RKO (cell line): ENCODE data around the gene ABCC9.

Experiments
- DNase-seq: peaks from one replicate; pipeline ENCODE4 v3.0.0-alpha.2; 2016; ENCODE audit warnings: low spot score

Gene ABCC9

GRCh38 chr12:21940549-21941505 lies at the start of gene ABCC9:
Gene ABCC9 (minus strand): TSS chr12:21941426. CDS start chr12:21936674, 4,752 bp downstream.
- DNase-seq = no peak

DNA sequence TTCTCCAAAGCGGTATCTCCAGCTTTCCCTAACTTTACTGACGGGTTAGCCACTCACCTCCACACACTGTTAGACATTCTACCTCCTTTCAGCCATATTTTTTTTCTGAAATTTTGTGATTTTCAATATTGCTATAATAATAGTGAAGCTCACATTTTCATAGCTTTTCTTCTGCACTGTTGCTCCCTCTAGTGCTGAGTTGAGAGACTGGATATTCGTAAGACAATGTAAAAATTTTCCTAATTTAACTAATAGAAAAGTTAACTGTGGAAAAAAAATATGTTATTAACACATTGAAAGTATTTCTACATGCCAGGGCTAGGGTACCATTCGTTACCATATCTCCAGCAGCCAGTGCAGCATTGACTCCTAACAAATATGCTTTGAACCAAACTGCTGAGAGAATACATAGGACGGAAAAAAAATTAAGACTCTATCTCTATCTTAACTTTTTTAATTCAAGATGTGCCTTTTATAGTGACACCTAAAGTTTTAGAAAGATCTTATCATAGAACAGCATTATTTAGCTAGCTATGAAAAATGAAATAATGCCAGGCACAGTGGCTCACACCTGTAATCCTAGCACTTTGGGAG lies 48.7 kb upstream of the ABCC9 start:
- DNase-seq = peak; percentile 49

GRCh38 chr12:21988619-21989018 lies 47.4 kb upstream of the ABCC9 start:
- no peak for DNase-seq

DNA sequence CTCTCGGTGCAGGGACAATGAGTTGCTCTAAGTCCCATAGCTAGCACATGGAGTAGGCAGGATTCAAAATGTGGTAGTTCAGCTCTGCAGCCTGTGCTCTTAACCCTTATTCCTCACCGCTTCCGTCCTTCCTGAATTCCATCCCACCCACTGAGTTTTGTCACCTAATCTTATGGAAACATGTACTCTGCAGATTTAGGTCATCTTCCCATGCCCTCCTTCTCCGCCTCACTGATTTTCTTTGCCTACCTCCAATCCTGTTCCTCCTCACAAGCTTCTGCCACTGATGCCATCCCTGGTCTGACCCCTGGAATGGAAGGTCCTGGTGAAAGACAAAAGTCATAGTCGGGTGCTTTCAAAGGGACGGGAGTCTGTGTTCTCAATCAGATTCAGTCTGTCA lies 46.5 kb upstream of the ABCC9 start:
- DNase-seq = no peak

- DNase-seq = peak; percentile 7
These were observed 43.9 kb upstream of the ABCC9 start for GRCh38 chr12:21985155-21985554.

DNA sequence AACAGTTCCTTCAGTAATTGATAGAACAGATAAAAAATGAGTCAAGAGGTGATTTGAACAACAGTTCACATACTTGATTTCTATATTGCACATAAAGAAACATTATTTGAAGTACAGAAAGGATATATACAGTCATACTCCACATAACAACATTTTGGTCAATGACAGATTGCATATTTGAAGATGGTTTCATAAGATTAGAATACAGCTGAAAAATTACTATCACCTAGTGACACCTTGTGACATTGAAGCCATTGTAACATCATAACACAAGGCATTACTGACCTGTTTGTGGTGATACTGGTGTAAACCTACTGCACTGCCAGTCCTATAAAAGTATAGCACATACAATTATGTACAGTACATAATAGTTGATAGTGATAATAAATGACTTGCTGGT lies 43.1 kb upstream of the ABCC9 start:
- no peak for DNase-seq

- no peak for DNase-seq
These were observed 41.9 kb upstream of the ABCC9 start for GRCh38 chr12:21983095-21983494.

- no peak for DNase-seq
These were observed 39.3 kb upstream of the ABCC9 start for GRCh38 chr12:21980544-21980943.

DNA sequence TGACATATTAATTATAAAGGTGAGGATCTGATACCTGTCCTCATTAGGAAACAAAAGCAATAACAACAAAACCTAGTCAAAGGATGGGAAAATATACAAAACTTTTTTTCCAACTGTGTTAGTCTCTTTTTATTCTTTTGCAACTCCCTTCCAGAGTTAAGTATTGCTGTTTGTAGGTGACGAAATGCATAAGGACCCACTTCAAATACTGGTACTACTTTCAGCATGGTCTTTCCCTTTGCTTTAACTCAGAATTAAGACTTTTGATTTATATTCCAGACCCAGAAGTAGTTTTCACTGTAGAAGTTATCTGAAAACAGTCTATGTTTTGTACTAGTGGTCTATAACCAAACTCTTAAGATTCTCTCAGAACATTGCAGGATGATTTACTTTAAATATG lies 34.1 kb upstream of the ABCC9 start:
- DNase-seq = no peak

- no peak for DNase-seq
These were observed 32.0 kb upstream of the ABCC9 start for GRCh38 chr12:21973221-21973620.

DNA sequence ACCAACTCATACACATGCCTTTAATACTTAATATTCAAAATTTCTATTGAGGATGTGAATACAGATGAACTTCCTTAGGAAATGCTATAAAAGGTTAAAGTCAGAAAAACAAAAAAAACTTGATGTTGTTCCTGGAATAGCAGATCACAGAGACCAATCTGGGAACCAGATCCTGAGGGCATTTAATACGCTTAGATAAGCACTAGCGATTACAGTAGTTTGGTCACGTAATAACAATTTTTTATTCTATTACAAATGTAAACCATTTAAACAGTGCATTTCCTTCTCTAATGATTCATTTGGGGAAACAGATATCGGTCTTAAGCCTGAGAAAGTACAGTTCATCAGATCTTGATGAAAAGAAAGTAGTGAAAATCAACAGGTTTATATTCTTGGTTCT lies 30.8 kb upstream of the ABCC9 start:
- no peak for DNase-seq

- DNase-seq = no peak
These were observed 30.1 kb upstream of the ABCC9 start for GRCh38 chr12:21971344-21971743.

DNA sequence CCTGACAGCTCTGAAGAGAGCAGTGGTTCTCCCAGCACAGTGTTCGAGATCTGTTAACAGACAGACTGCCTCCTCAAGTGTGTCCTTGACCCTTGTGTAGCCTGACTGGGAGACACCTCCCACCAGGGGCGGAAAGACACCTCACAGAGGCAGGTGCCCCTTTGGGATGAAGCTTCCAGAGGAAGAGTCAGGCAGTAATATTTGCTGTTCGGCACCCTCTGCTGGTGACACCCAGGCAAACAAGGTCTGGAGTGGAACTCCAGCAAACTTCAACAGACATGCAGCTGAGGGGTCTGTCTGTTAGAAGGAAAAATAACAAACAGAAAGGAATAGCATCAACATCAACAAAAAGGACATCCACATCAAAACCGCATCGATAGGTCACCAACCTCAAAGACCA lies 21.6 kb upstream of the ABCC9 start:
- no peak for DNase-seq

DNA sequence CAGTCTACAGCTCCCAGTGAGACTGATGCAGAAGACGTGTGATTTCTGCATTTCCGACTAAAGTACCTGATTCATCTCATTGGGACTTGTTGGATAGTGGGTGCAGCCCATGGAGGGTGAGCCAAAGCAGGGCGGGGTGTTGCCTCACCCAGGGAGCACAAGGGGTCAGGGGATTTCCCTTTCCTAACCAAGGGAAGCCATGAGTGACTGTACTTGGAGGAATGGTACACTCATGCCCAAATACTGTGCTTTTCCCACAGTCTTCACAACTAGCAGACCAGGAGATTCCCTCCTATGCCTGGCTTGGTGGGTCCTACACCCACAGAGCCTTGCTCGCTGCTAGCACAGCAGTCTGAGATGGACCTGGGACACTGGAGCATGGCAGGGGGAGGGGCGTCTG lies 21.0 kb upstream of the ABCC9 start:
- no peak for DNase-seq

- DNase-seq = no peak
These were observed 9.4 kb upstream of the ABCC9 start for GRCh38 chr12:21950649-21951048.

DNA sequence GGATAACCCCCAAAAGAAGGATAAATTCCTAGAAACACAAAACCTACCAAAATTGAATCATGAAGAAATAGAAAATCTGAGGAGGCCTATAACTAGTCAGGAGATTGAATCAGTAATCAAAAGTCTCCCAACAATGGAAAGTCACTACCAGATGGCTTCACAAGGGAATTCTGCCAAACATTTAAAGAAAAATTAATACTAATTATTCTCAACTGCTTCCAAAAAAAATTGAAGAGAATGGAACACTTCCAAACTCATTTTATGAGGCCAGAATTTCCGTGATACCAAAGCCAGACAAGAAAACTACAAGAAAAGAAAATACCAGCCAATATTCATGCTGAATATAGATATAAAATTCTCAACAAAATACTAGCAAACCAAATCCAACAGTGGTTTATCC lies 7.8 kb upstream of the ABCC9 start:
- no peak for DNase-seq

DNA sequence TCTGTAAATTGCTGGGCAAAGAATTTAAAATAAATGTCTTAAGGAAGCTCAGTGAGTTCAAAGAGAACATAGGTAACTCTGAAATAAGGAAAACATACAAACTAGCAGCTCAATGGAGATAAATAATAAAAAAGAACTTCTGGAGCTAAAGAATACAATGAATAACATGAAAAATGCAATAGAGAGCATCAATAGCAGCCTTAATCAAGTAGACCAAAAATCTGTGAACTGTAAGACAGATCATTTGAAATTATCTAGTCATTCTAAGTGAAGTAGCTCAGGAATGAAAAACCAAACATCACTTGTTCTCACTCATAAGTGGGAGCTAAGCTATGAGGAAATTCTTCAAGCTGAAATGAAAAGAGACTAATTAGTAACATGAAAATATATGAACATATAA lies 5.8 kb upstream of the ABCC9 start:
- no peak for DNase-seq

DNA sequence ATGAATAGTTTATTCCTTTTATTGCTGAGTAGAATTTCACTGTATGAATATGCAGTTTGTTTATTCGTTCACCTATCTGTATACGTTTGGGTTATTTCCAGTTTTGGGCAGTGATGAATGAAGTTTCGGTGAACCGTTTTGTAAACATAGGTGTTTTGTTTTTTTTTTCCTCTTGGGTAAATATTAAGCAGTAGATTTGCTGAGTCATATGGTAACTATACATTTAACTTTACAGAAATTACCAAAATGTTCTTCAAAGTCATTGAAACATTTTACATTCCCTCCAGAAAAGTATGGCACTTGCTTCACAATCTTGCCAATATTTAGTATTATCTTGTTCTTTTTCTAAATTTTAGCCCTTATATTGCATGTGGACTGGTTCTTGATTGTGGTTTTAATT lies 3.8 kb upstream of the ABCC9 start:
- no peak for DNase-seq

GRCh38 chr12:21942377-21942703 lies 1.1 kb upstream of the ABCC9 start:
- DNase-seq = no peak

GRCh38 chr12:21941506-21942376 lies 515 bp upstream of the ABCC9 start:
- no peak for DNase-seq

- no peak for DNase-seq
These were observed 1.8 kb downstream of the ABCC9 start for GRCh38 chr12:21939435-21939834.

DNA sequence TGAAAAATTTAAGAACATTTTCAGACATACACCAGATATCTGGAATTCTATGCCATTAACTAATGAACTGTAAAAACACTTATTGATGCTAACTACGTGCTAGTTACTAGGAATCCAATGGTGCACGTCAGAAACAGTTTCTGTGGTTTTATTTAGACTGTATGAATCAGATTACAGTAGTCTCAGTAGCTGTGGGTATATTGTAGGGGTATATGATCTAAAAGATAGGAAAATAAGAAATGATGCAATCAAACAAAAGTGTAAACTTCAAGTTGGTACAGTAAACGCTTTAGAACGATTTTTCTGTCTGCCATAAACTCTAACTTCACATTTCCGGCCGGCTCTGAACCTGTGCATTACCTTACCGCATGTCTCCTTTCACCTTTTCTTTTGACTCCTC lies 2.3 kb downstream of the ABCC9 start:
- no peak for DNase-seq

- DNase-seq = peak; percentile 67
These were observed 7.1 kb downstream of the ABCC9 start for GRCh38 chr12:21934173-21934572.
